GM21515 (cell line): ENCODE results near the gene SLC13A3.

Experiments used
- ATAC-seq: cut with Tn5 transposase; IDR thresholded peaks from one replicate; pipeline ENCODE4 v1.9.1; 2021; ENCODE audit not compliant: unreplicated experiment

The SLC13A3 gene

DNA sequence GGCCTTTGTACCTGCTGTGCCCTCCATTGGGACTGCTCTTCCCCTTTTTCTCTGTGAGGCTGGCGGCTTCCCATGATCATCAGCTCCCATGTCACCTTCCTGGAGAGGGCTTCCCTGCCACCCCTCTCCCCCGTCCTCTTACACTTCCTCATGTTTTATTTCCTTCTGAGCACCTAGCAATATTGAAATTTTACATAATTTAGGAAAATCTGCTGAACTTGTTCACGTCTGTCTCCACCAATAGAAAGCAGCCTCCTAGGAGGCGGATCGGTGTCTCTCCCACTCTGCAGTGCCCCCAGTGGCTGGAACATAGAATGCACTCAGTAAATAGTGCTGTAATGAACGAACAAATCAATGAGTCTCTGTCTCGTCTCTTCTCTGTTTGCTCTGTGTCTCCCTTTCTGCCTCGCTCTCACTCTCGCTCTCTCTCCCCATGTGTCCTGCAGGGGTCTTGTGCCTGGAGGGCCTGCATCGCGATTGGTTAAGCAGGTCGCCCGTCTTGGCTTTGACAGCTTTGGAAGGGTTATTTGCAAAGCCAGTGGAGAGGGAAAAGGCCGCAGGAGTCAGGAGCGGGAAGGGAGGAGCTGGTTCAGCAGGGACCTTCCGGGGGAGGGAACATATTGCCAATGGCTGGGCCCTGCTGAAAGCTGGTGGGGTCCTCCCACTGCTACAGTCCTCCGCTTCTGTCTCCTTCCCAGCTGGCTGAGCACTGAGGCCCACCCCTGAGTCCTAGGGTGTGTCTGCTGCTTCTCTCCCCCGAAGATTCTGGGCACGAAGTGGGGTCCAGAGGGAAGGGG, 88.7 kb downstream of the SLC13A3 start:
- ATAC-seq, result no peak

DNA sequence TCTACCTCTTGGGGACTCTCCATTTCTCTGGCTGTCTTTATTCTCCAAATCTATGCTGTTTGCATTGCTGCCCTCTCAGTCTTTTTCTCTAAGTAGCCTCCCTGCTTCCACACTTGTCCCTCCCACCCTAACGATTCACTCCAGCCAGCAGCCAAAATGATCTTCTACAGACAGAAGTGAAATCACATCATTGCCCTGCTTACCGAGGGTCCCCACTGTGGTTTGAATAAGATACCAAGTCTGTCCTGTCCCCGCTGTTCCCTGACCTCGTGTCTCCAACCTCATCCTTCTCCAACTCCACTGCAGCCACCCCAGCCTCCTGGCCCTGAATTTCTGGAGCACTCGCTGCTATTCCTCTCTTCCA, 89.3 kb downstream of the SLC13A3 start:
- ATAC-seq, result no peak

DNA sequence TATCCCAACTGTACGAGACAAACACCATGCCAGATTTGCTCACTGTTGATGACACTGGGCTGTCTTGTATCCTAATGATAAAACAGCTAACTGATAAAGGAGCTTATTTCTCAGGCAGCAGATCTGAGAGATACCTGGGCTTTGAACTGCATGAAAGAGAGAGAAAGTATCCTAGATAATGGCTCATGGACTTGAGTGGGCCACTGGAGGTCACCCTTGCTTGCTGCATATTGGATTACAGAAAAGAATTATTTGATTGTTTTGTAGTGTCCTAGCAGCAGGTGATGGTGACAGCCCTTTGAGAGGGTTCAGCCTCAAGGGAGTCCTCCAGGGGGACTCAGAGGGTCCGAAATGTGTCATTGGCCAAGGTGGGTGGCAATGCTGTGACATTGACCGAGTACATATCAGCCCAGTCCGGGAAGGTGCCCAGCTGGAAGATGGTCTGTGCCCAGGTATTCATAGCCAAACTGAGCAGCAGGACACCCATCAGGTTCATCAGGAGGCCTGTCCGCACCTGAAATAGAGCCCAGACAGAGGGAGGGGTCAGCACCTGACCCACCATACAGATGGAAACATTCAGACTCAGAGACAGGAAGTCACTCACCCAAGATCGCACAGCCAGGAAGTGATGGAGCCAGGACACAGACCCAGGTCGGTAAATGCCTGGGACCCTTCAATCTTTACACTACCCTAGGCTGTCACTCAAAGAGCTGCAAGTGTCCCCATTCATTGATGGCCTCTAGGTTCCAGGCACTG, 91.4 kb downstream of the SLC13A3 start:
- ATAC-seq, result no peak

DNA sequence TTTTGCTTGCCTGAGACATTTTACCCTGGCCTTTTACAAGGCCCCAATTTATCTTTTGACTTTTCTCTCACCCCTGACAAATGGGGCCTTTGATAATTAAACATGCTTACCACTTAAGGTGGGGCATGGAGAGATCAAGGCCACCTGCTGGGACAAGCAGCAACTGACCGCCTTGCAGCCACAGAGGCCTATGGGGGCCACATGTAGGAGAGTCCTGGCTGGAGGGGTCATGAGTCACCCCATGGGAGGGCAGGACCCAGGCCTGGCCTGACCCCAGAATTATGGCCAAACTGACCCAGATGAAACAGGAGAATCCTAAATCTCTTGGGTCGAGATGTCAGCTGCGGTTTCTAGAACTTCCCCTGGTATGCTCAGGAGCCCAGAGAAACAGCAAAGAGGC, 92.3 kb downstream of the SLC13A3 start:
- no peak for ATAC-seq

GRCh38 chr20:46558511-46558959, 92.7 kb downstream of the SLC13A3 start:
- ATAC-seq, result no peak

GRCh38 chr20:46557231-46557956, 93.9 kb downstream of the SLC13A3 start:
- ATAC-seq, result no peak

GRCh38 chr20:46555370-46555956, 95.8 kb downstream of the SLC13A3 start:
- ATAC-seq, result no peak

GRCh38 chr20:46554828-46555227, 96.4 kb downstream of the SLC13A3 start:
- ATAC-seq, result no peak

DNA sequence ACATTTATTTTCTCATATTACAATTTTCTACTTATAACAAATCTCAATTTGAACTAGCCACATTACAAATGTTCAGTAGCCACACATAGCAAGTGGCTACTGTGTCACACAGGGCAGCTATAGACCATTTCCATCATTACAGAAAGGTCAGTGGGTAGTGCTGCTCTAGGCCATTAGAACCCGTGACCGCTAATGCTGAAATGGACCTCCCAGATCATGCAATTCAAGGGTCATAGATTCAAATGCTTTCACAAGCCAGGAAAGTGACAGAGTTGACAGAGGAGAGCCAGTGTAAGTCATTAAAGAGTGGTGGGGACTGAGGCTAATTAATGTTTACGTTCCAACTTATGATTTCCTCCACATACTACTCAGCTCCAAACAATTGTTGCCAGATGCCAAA, 97.3 kb downstream of the SLC13A3 start:
- no peak for ATAC-seq

DNA sequence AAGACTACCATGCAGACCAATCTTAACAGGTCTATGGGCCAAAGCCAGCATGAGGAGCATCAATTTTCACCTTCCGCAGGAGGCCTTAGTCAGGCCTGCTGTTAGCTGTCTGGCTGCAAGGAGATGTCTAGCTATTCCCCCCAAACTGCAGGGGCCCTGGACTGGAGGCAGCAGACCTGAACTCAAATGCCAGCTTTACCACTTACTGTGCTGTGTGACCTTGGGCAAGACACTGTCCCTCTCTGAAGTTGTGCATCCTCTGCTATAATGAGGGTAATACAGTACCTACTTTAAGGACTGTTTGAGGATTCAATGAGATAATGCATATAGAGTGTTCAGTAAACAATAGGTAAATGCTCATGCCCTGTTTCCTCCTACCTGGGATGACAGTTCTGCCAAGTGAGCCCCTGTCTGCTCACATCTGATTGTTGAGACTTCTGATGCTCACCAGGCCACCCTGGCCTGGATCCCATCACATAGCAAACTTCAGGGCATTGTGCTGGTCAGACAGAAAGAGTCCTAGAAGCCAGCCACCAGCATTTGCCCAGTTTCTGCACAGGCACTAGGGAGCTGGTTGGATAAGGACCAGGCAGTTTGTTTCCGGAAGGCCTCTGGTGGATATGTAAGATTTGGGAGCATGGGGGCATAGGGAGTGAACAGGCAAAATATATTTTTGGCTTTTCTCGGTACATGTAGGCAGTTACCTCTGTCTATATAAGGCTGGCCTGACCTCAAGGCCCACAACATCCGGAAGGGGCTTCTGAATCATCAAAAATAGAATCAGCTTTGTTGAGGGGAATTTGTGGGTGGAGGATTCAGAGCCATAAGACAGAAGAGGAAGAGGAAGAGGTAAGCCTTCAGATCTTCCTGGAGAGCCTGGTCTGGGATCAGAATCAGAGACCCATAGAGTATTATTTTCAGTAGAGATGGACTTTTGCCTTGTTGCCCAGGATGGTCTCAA, 98.5 kb downstream of the SLC13A3 start:
- peak; percentile 67 for ATAC-seq

- no peak for ATAC-seq
Measured at GRCh38 chr20:46551522-46552381, 99.5 kb downstream of the SLC13A3 start.

DNA sequence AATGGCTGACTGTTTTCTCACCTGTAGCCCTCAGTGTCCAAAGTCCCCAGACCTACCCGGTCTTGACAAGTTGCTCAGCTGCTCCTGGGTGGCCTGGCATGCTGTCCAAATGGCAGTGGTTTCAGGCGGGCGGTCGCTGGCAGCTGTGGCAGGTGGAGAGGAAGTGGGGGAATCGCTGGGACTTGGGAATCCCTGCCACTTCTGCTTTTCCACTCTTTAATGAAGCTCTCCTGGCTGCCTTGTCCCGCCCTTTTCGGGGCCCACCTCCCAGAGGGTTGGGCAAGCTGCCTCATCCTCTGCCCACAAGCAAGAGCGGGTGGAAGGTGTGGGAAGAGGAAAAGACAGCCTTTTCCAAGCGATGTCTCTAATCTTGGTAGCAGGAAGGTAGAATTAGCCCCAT, 100.8 kb downstream of the SLC13A3 start, which contains the start of gene OCSTAMP:
TSS of gene OCSTAMP (minus strand) at position 194 of the 400 bp plus-strand sequence. CDS start at position 100, 94 bp downstream.
- no peak for ATAC-seq

GRCh38 chr20:46549188-46549972, 101.9 kb downstream of the SLC13A3 start:
- no peak for ATAC-seq

DNA sequence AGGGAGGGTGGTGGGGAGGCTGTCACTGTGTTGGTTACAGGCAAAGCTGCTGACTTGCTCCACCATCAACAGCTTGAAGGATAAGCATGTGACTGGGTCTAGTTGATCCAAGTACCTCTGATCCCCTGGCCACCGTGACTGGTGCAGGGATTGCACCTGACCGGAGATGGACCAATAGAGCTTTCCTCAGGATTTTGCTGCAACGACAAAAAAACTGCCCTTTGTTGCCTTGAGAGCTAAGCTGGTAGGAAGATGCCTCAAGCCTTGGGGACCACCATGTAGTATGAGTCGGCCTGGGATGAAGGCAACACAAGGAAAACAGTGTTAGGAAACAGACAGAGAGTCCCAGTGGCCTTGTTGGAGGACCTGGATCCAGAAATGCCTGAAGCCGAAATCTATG, 102.6 kb downstream of the SLC13A3 start:
- ATAC-seq, result no peak

DNA sequence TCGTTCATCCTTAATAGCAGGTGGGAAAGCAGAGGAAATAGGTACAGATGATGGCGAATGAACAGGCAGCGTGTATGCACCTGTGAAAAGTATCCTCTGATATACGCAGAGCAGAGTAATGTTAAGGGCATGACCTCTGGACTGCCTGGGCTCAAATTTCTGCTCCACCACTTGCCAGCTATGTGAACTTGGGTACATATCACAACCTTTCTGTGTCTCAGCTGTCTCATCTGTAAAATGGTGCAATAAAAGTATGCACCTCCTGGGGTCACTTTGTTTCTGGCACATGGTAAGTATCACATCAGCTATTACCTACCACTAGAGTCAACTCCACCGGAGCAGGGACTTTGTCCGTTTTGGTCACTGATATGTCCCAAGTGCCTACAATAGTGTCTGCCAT, 103.3 kb downstream of the SLC13A3 start:
- ATAC-seq, result no peak

DNA sequence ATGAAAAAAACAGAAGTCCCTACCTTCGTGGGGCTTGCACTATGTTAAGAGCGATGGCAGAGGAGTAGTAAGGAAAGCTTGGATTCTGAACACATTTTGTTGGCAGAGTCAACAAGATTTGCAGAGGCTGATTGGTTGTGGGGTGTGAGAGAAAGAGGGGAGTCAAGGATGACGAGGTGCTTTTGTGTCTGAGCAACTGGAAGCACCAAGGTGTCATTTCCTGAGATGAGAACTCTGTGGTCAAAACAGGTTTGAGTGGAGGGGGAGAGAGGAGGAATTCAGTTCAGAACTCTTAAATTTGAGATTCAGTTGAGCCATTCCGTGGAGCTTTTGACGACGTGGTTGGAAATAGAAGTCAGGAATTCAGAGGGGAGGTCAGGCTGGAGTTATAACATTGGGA, 104.3 kb downstream of the SLC13A3 start:
- ATAC-seq, result no peak

DNA sequence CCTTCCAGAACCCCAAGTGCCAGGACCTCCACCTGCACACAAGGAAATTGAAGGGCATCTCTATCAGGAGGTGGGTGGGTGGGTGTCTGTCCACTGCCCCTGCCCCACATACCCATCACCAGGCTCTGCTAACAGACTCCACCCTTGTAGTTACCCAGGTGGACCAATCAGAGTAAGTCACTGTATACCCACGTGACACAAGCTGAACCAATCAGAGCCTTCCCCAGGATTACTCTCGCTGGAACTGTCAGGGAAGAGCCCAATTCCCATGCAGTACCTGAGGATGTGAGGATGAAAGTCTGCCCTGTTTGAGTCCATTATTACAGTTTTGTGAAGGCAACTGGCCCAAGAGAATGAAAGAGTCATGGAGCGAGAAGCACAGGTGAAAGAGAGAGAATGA, 105.0 kb downstream of the SLC13A3 start:
- ATAC-seq, result no peak

- ATAC-seq, result no peak
Measured at GRCh38 chr20:46545827-46546138, 105.5 kb downstream of the SLC13A3 start.
